Measurements from ENCODE around the gene RHO.
"Not testable (repeated sequence)": the region's sequence is repeated elsewhere in the genome, so short reads cannot be mapped to it uniquely, and the experiment has no call there.

The RHO gene

GRCh38 chr3:129536374-129536667, 7.9 kb downstream of the RHO start:
- H3K9me3 ChIP-seq (ENCODE audit: low read length), result no peaks in the 10 kb centered on the region
- H3K36me3 ChIP-seq (ENCODE audit: insufficient read depth, low read length), result no peaks in the 10 kb centered on the region
- no peak overlapping the region for H3K4me3 ChIP-seq (ENCODE audit: low read depth in 1 of 2, low read length in 2 of 2)
- H3K27me3 ChIP-seq (ENCODE audit: control insufficient read depth in 1 of 2, insufficient read depth in 2 of 2, low read length in 2 of 2), result no peaks in the 10 kb centered on the region
- H3K4me1 ChIP-seq (ENCODE audit: insufficient read depth, low read length), result no peaks in the 10 kb centered on the region
- no peak overlapping the region for H3K9ac ChIP-seq (ENCODE audit: low read length)
- H3K27ac ChIP-seq (ENCODE audit: low read depth, low read length), result no peak overlapping the region

DNA sequence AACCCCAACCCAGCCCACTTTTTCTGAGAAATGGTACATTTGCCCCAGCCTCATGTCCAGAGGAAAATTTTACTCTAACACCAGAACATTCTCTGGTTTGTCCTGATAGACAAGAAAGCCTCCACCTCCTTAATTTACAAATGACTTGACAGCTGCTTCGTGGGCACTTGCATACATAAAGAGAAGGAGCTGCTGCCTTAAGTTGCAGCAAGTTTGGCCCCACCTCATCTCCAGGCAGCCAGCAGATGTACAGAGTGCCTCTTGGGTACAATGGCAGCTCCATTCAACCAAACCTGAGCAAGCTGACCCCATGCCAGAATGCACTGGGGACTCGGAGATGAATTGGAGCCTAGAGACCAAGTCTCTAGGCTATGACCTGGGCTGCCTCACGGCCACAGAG, 8.4 kb downstream of the RHO start:
- no peaks in the 10 kb centered on the region for H3K4me1 ChIP-seq (ENCODE audit: insufficient read depth, low read length)

DNA sequence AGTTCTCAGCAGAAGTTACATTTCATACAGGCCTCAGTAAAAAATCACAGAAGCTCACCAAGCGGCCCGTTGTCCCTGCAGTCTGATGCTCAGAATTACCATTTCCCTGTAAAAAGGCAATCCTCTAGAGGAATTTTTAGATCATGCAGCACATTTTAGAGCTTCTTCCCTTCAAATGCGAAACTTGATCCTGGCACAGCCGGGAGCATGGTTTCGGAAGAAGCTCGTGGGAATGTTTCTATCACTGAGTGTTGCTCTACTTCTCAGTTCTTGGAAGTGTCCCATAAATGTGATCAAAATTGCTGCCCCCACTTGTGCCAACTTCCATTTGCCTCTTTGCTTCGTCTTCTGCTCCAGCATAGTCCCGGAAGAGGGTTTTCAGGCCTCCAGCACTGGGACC, 10.8 kb downstream of the RHO start:
- H3K4me3 ChIP-seq (ENCODE audit: low read depth in 1 of 2, low read length in 2 of 2), result no peak overlapping the region
- H3K27ac ChIP-seq (ENCODE audit: low read depth, low read length), result no peak overlapping the region
- H3K9me3 ChIP-seq (ENCODE audit: low read length), result no peaks in the 10 kb centered on the region
- H3K9ac ChIP-seq (ENCODE audit: low read length), result no peak overlapping the region
- H3K27me3 ChIP-seq (ENCODE audit: control insufficient read depth in 1 of 2, insufficient read depth in 2 of 2, low read length in 2 of 2), result no peaks in the 10 kb centered on the region
- no peaks in the 10 kb centered on the region for H3K4me1 ChIP-seq (ENCODE audit: insufficient read depth, low read length)
- H3K36me3 ChIP-seq (ENCODE audit: insufficient read depth, low read length), result no peaks in the 10 kb centered on the region

More for the DNA sequence above, 8.4 kb downstream of the RHO start:
- Histone ChIP-seq H3K27me3 (ENCODE audit: control insufficient read depth in 1 of 2, insufficient read depth in 2 of 2, low read length in 2 of 2) (no peaks in the 10 kb centered on the region), H3K27ac (ENCODE audit: low read depth, low read length) (no peak overlapping the region), H3K36me3 (ENCODE audit: insufficient read depth, low read length) (no peaks in the 10 kb centered on the region), H3K4me3 (ENCODE audit: low read depth in 1 of 2, low read length in 2 of 2) (no peak overlapping the region), H3K9ac (ENCODE audit: low read length) (no peak overlapping the region), H3K9me3 (ENCODE audit: low read length) (no peaks in the 10 kb centered on the region)

DNA sequence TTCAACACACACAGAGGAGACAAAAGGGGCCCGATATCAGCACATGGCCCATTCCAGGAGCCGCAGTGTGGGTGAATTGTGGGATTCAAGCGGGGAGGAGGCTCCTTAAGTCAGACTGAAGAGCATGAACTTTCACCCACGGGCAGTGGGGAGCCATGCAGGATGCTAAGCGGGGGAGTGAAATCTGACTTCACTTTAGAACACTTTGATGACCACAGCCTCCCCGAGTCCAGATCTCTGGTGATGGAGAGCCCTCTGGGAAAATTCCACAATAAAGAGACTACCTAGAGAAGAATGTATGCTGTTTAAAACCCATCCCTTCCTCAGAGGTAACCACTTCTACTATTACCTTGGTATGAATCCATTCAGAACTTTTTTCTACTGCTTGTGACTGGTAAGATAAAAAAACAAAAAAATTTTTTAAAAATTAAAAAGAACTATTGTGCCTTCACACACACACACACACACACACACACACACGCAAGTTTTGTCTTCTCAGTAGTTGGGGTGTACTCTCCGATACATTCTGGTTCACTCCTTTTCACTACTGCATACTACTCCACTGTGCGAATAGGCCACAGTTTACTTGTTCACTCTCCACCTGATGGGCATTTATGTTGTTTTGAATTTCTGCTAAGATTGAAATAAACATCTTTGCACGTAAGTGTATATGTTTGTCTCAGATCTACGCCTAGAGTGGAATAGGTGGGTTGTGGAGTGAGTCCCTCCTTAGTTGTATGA, 12.5 kb downstream of the RHO start:
- no peaks in the 10 kb centered on the region for H3K9me3 ChIP-seq (ENCODE audit: low read length)
- no peaks in the 10 kb centered on the region for H3K4me1 ChIP-seq (ENCODE audit: insufficient read depth, low read length)
- H3K27ac ChIP-seq (ENCODE audit: low read depth, low read length), result no peak overlapping the region
- H3K9ac ChIP-seq (ENCODE audit: low read length), result no peak overlapping the region
- no peaks in the 10 kb centered on the region for H3K36me3 ChIP-seq (ENCODE audit: insufficient read depth, low read length)
- no peak overlapping the region for H3K4me3 ChIP-seq (ENCODE audit: low read depth in 1 of 2, low read length in 2 of 2)
- H3K27me3 ChIP-seq (ENCODE audit: control insufficient read depth in 1 of 2, insufficient read depth in 2 of 2, low read length in 2 of 2), result no peaks in the 10 kb centered on the region

GRCh38 chr3:129542747-129543146, 14.3 kb downstream of the RHO start:
- Histone ChIP-seq H3K9me3 (ENCODE audit: low read length) (no peaks in the 10 kb centered on the region), H3K4me1 (ENCODE audit: insufficient read depth, low read length) (no peaks in the 10 kb centered on the region), H3K27ac (ENCODE audit: low read depth, low read length) (no peak overlapping the region), H3K9ac (ENCODE audit: low read length) (no peak overlapping the region), H3K36me3 (ENCODE audit: insufficient read depth, low read length) (no peaks in the 10 kb centered on the region), H3K27me3 (ENCODE audit: control insufficient read depth in 1 of 2, insufficient read depth in 2 of 2, low read length in 2 of 2) (no peaks in the 10 kb centered on the region), H3K4me3 (ENCODE audit: low read depth in 1 of 2, low read length in 2 of 2) (no peak overlapping the region)

- Histone ChIP-seq H3K4me3 (ENCODE audit: low read depth in 1 of 2, low read length in 2 of 2) (no peak within 1 kb of the TSS), H3K9ac (ENCODE audit: low read length) (no peak within 1 kb of the TSS), H3K4me1 (ENCODE audit: insufficient read depth, low read length) (no peaks in the 10 kb centered on the region), H3K36me3 (ENCODE audit: insufficient read depth, low read length) (no peaks in the 10 kb centered on the region), H3K27me3 (ENCODE audit: control insufficient read depth in 1 of 2, insufficient read depth in 2 of 2, low read length in 2 of 2) (no peaks in the 10 kb centered on the region), H3K9me3 (ENCODE audit: low read length) (no peaks in the 10 kb centered on the region), H3K27ac (ENCODE audit: low read depth, low read length) (no peak within 1 kb of the TSS)
These were observed 14.8 kb downstream of the RHO start, which contains the start of gene H1-8 for GRCh38 chr3:129543156-129543790. Gene H1-8, plus strand, starts transcription at chr3:129543175. Its CDS starts 44 bp downstream, at chr3:129543219.

- Histone ChIP-seq H3K9ac (ENCODE audit: low read length) (no peak overlapping the region), H3K36me3 (ENCODE audit: insufficient read depth, low read length) (no peaks in the 10 kb centered on the region), H3K27ac (ENCODE audit: low read depth, low read length) (no peak overlapping the region), H3K4me3 (ENCODE audit: low read depth in 1 of 2, low read length in 2 of 2) (no peak overlapping the region), H3K9me3 (ENCODE audit: low read length) (no peaks in the 10 kb centered on the region), H3K4me1 (ENCODE audit: insufficient read depth, low read length) (no peaks in the 10 kb centered on the region), H3K27me3 (ENCODE audit: control insufficient read depth in 1 of 2, insufficient read depth in 2 of 2, low read length in 2 of 2) (no peaks in the 10 kb centered on the region)
These were observed 15.6 kb downstream of the RHO start for GRCh38 chr3:129543999-129544398.

- not testable (repeated sequence) for H3K27ac ChIP-seq (ENCODE audit: low read depth, low read length); H3K4me1 ChIP-seq (ENCODE audit: insufficient read depth, low read length); H3K27me3 ChIP-seq (ENCODE audit: control insufficient read depth in 1 of 2, insufficient read depth in 2 of 2, low read length in 2 of 2); H3K36me3 ChIP-seq (ENCODE audit: insufficient read depth, low read length); H3K9me3 ChIP-seq (ENCODE audit: low read length); H3K9ac ChIP-seq (ENCODE audit: low read length); H3K4me3 ChIP-seq (ENCODE audit: low read depth in 1 of 2, low read length in 2 of 2)
These were observed 17.5 kb downstream of the RHO start for GRCh38 chr3:129545951-129546350.

DNA sequence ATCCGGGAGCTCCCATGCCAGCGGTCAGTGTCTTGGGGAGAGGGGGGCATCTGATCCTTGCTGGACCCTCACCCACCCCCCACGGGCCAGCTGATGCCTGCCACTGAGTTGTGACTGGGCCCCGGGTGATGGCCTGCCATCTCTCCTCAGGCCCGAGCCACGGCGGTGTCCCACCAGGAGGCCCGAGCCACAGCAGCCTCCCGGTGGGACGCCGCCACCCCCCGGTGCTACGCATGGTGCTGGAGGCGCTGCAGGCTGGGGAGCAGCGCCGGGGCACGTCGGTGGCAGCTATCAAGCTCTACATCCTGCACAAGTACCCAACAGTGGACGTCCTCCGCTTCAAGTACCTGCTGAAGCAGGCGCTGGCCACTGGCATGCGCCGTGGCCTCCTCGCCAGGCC, 18.8 kb downstream of the RHO start:
- H3K36me3 ChIP-seq (ENCODE audit: insufficient read depth, low read length), result no peaks in the 10 kb centered on the region
- no peak overlapping the region for H3K9ac ChIP-seq (ENCODE audit: low read length)
- no peaks in the 10 kb centered on the region for H3K4me1 ChIP-seq (ENCODE audit: insufficient read depth, low read length)
- H3K27ac ChIP-seq (ENCODE audit: low read depth, low read length), result no peak overlapping the region
- no peaks in the 10 kb centered on the region for H3K27me3 ChIP-seq (ENCODE audit: control insufficient read depth in 1 of 2, insufficient read depth in 2 of 2, low read length in 2 of 2)
- H3K9me3 ChIP-seq (ENCODE audit: low read length), result no peaks in the 10 kb centered on the region
- H3K4me3 ChIP-seq (ENCODE audit: low read depth in 1 of 2, low read length in 2 of 2), result no peak overlapping the region

DNA sequence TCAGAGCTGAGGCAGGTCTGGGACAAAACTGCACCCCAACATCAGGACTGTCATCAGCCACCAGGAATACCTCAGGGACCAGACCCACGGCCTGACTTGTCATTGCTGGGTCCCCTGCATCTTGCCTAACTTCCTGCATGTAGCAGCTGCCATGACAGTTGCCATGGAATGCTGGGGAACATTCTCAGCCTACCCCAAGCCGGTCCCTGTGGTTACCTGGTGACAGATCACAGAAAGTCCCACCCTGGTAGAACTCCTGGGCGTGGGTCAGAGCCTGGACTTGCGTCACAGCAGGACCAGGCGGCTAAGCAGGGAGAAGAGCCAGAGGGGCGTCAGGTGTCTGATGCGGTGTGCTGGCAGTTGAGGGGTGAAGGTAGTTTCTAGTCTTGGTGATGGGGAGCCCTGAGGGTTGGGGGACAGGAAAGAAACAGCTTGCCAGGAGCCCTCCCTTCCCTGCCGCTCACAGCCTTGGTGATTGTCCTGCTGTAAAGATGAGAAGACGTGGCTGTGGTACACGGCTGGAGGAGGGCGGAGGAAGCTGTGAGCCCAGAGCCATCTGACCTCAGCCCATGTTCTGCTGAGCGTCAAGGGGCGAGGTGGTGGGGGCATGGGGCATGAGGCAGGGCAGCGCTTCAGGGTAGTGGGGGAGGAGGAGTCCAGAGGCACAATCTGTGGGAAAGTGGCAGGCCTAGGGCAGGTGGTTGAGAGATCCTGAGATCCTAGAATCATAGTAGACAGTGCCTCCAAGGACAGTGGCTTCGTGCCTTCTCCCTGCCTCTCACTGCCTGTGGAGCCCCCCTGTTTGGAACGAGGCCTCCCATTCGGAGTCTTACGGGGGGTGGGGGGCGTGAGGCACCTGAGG, 19.9 kb downstream of the RHO start:
- H3K4me1 ChIP-seq (ENCODE audit: insufficient read depth, low read length), result no peaks in the 10 kb centered on the region
- no peaks in the 10 kb centered on the region for H3K9me3 ChIP-seq (ENCODE audit: low read length)
- H3K9ac ChIP-seq (ENCODE audit: low read length), result no peak overlapping the region
- H3K36me3 ChIP-seq (ENCODE audit: insufficient read depth, low read length), result no peaks in the 10 kb centered on the region
- H3K27me3 ChIP-seq (ENCODE audit: control insufficient read depth in 1 of 2, insufficient read depth in 2 of 2, low read length in 2 of 2), result no peaks in the 10 kb centered on the region
- H3K27ac ChIP-seq (ENCODE audit: low read depth, low read length), result no peak overlapping the region
- no peak overlapping the region for H3K4me3 ChIP-seq (ENCODE audit: low read depth in 1 of 2, low read length in 2 of 2)

GRCh38 chr3:129549006-129549800, 20.8 kb downstream of the RHO start:
- no peak overlapping the region for H3K9ac ChIP-seq (ENCODE audit: low read length)
- no peaks in the 10 kb centered on the region for H3K27me3 ChIP-seq (ENCODE audit: control insufficient read depth in 1 of 2, insufficient read depth in 2 of 2, low read length in 2 of 2)
- no peak overlapping the region for H3K4me3 ChIP-seq (ENCODE audit: low read depth in 1 of 2, low read length in 2 of 2)
- no peaks in the 10 kb centered on the region for H3K36me3 ChIP-seq (ENCODE audit: insufficient read depth, low read length)
- no peaks in the 10 kb centered on the region for H3K9me3 ChIP-seq (ENCODE audit: low read length)
- no peak overlapping the region for H3K27ac ChIP-seq (ENCODE audit: low read depth, low read length)
- no peaks in the 10 kb centered on the region for H3K4me1 ChIP-seq (ENCODE audit: insufficient read depth, low read length)
